HG03342 (cell line): ENCODE results near the gene FBN3.
"Not testable (repeated sequence)": the region's sequence is repeated elsewhere in the genome, so short reads cannot be mapped to it uniquely, and the experiment has no call there.

Source experiments
- ATAC-seq: cut with Tn5 transposase; IDR thresholded peaks from one replicate; pipeline ENCODE4 v1.9.1; 2021; ENCODE audit warnings: mild to moderate bottlenecking, moderate library complexity; ENCODE audit not compliant: unreplicated experiment

FBN3 gene

GRCh38 chr19:8149261-8150094 lies at the start of gene FBN3:
Gene FBN3, minus strand, starts transcription at chr19:8149592. Its CDS starts 2,112 bp downstream, at chr19:8147480.
- ATAC-seq = no peak

DNA sequence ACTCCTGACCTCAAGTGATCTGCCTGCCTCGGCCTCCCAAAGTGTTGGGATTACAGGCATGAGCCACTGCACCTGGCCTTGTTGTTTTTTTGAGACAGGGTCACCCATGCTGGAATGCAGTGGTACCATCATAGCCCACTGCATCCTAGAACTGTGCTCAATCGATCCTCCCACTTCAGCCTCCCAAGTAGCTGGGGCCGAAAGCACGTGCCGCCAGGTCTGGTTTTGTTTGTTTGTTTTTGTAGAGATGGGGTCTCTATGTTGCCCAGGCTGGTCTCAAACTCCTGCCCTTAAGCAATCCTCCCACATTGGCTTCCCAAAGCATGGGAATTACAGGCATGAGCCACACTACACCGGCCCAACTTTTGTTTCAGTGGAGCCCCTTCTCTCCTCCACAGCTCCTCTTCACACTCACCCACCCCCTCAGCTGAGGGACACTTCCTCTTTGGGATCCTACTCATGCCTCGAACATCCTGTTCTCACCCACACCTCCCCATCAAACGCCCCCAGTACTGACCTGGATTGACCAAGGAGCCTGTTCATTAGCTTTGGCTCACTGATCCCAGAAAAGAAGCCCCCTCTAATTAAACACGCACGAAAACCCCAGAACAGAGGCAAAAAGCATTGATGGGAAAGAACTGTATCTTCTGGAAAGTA lies 47.0 kb upstream of the FBN3 start:
- ATAC-seq = no peak

DNA sequence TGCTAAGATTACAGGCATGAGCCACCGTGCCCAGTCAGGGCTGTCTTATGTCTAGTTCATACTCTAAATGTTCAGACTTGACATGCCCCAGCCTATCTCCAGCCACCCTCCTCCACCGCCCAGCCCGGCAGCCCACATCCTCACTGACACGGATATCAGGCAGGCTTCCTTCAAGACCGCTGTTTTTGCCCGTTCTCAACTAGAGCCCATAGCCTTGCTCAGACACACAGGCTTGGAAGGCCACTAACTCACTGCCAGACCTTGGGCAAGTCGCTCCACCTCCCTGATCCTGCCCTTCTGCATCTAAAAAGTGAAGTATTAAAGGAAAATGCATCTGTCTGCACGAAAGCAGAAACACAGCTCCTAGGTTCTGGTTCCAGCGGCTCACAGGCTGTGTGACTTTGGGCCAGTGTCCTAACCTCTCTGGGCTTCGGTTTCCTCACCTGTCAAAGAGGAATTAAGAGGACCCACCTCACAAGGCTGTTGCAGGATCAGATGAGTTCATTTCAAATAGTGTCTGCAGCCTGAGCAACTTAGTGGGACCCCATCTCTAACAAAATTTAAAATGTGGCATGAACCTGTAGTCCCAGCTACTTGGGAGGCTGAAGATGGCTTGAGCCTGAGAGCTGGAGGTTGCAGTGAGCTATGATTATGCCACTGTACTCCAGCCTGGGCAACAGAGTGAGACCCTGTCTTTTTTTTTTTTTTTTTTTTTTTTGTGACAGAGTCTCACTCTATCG lies 45.3 kb upstream of the FBN3 start:
- no peak for ATAC-seq

- ATAC-seq = no peak
These were observed 42.9 kb upstream of the FBN3 start for GRCh38 chr19:8192221-8192820.

- no peak for ATAC-seq
These were observed 36.1 kb upstream of the FBN3 start for GRCh38 chr19:8185343-8186068.

GRCh38 chr19:8184274-8184673 lies 34.9 kb upstream of the FBN3 start:
- no peak for ATAC-seq

DNA sequence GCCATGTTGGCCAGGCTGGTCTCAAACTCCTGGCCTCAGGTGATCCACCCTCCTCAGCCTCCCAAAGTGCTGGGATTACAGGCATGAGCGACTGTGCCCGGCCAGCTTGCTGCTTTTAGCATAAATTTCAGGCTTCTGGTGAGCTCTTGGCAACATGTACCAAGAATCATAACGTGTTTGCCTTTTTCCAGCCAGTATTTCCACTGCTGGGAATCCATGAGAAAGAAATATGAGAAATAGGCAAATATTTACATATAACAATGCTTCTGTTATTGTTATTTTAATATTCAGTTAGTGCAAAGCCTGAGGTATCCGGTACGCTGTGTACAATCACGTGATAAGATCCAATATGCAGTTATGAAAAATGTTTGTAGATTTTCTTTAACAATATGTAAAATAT lies 30.6 kb upstream of the FBN3 start:
- no peak for ATAC-seq

GRCh38 chr19:8174706-8175105 lies 25.3 kb upstream of the FBN3 start:
- no peak for ATAC-seq

GRCh38 chr19:8168537-8168936 lies 19.1 kb upstream of the FBN3 start:
- no peak for ATAC-seq

DNA sequence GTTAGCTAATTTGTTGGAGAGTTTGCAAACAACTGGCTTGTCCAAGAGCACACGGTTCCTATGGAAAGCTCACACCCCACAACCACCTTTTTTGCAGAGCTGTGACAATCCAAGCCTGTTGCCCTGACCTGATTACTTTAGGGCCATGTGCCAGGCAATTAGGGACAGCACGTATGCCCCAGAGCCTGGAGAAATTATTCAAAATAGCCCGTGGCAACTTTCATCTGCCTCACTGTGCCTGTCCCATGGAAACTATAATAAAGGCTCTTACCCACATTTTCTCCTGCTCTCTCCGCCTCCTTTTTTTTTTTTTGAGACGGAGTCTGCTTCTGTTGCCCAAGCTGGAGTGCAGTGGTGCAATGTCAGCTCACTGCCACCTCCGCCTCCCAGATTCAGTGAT lies 18.6 kb upstream of the FBN3 start:
- no peak for ATAC-seq

- no peak for ATAC-seq
These were observed 14.4 kb upstream of the FBN3 start for GRCh38 chr19:8163759-8164158.

- no peak for ATAC-seq
These were observed 11.8 kb upstream of the FBN3 start for GRCh38 chr19:8161135-8161646.

- not testable (repeated sequence) for ATAC-seq
These were observed 9.9 kb upstream of the FBN3 start for GRCh38 chr19:8159322-8159721.

- ATAC-seq = no peak
These were observed 9.2 kb upstream of the FBN3 start for GRCh38 chr19:8158411-8159074.

DNA sequence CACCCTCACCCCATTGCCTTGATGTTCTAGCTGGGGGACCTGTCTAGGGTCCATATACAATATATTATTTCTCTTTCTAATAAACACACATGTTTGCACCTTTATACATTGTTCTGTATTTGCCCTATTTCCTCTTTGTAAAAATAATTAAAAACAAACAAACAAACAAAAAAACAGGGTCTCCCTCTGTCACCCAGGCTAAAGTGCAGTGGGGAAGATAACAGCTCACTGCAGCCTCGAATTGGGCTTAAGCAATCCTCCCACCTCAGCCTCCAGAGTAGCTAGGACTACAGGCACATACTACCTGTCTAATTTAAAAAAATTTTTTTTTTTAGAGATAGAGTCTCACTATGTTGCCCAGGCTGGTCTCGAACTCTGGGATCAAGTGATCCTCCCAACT lies 5.9 kb upstream of the FBN3 start:
- no peak for ATAC-seq

GRCh38 chr19:8154014-8154413 lies 4.6 kb upstream of the FBN3 start:
- not testable (repeated sequence) for ATAC-seq

DNA sequence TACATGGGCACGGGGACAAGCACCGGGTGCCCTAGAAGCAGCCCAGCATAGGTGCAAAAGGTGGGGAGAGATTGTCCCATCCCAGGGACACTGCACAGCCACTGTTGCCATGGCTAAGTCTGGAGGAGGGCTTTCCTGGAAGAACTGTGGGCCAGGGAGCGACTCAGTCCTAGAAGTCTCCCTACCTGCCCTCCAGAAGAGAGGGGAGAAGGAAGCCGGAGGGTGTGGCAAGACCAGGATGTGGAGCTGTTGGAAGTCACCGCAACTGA lies 2.3 kb upstream of the FBN3 start:
- ATAC-seq = no peak

DNA sequence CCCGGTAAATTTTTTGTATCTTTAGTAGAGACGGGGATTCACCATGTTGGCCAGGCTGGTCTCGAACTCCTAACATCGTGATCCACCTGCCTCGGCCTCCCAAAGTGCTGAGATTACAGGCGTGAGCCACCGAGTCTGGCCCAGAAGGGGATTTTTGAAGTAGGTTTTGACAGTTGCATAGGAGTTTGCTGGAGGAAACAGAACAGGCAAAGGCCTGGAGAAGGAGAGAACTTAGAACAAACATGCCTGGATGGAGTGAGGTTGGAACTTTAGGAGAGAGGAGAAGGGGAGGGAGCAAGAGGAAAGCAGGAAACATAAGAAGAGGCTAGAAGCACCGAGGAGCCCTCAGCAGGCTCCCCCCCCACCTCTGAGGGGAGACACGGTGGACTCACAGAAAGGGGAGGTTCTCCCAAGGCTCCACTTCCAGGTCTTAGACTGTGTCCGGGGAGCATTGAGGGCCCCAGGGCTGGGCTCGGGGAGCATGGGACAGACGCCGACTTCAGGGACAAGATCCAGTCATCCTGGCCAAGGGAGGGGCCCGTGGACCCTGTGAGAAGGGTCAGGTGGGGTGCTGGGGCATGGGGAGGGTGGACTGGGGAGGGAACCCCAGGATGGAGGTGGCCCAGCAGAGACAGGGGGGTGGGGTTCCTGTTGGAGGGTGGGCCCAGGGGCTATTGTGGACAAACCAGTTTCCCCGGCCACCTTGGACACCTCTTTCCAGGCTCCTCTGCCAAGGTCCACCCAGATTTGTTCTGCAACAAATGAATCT lies 1.8 kb upstream of the FBN3 start:
- ATAC-seq = no peak

DNA sequence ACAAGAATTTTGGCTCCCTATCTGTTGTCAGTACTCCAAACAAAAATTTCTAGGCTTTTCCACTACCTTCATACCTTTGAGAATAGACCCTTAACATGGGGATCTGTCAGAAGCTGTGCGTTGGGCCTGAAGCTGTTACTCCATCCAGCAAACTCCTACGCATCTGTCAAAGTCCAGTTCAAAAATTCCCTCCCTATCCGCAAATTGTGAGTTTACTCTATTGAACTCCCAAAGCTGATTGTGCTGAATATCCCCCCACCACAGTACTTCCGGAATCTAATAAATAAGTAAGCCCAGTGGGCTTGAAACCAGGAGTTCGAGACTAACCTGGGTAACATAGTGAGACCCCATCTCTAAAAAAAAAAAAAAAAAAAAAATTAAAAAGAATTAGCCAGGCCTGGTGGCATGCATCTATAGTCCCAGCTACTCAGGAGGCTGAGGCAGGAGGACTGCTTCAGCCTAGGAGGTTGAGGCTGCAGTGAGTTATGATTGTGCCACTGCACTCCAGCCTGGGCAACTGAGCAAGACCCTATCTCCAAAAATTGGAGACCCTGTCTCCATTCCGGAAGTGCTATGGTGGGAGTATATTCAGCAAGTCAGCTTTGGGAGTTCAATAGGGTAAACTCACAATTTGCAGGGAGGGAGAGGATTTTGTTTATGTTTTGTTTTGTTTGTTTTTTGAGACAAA lies 930 bp upstream of the FBN3 start:
- no peak for ATAC-seq
